GM18951 (cell line): ENCODE data around the gene CEBPA.

Source experiments
- POLR2A ChIP-seq: IDR thresholded peaks from 4 replicates; pipeline ENCODE4 v1.6.1; 2011; ENCODE audit warnings: mild to moderate bottlenecking; ENCODE audit not compliant: insufficient read length, insufficient read depth; ENCODE audit errors: extremely low read depth
- in situ Hi-C: fragments of 300-500 bp; cut with MboI; formaldehyde crosslinking; loops from one replicate; pipeline ENCODE4 v1.12.0; 2022; ENCODE audit warnings: low sequenced_read_pairs, mixed read lengths, inconsistent platforms; ENCODE audit not compliant: unreplicated experiment

The CEBPA gene

DNA sequence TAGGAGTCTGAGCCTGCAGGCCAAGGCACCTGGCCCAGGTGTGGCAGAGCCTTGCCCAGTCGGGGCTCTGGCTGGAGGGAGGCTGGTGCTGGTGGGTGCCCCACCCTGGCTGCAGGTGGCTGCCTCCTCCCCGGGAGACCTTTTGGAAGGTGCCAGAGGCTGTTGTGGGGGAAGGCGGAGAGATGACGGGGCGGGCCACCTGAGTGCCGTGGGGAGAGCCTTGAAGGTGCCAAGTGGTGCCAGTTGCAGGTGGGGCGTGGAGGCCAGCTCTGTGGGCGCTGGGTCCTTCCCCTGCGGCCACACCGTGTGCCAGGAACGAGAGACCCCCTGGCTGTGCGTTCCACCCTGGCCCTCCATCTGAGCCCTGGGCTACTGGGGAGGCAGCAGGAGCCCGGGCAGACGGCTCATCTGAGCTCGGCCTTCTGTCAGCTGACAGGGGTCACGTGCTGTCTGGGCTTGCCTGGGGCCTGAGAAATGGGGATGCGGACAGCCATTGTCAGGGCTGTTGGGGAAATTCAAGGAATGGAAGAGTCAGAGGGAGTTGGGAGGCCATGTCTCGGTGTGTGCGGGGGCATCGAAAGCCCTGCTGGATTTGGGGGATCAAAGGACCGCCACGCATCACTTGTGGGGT is 20.9 kb downstream of the CEBPA start:
- in situ Hi-C loops, result no loop called here
- no peak for TF ChIP-seq POLR2A

DNA sequence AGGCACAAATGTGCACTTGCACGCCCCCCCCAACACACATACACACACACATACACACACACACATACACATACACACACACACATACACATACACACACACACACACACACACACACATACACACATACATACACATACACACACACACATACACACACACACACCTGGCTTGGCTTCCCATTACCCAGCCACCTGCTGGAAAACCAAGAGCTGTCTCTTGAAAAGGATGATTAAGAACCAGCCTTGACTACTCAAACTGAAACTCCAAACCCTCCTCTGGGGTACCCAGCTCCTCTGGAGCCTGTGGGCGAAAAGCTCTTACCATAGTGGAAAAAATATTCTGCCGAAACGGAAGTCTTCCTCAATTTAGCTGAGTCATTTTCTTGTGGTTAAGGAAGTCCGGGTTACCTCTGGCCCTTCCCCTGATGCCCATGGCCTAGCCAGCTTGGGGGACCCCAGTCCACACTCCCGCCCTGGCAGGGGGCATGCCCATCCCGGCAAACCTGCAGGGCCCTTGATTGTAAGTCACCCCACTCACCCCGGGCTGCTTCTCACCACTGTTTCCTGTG is 21.9 kb downstream of the CEBPA start:
- in situ Hi-C loops, result no loop called here
- TF ChIP-seq POLR2A, result no peak

DNA sequence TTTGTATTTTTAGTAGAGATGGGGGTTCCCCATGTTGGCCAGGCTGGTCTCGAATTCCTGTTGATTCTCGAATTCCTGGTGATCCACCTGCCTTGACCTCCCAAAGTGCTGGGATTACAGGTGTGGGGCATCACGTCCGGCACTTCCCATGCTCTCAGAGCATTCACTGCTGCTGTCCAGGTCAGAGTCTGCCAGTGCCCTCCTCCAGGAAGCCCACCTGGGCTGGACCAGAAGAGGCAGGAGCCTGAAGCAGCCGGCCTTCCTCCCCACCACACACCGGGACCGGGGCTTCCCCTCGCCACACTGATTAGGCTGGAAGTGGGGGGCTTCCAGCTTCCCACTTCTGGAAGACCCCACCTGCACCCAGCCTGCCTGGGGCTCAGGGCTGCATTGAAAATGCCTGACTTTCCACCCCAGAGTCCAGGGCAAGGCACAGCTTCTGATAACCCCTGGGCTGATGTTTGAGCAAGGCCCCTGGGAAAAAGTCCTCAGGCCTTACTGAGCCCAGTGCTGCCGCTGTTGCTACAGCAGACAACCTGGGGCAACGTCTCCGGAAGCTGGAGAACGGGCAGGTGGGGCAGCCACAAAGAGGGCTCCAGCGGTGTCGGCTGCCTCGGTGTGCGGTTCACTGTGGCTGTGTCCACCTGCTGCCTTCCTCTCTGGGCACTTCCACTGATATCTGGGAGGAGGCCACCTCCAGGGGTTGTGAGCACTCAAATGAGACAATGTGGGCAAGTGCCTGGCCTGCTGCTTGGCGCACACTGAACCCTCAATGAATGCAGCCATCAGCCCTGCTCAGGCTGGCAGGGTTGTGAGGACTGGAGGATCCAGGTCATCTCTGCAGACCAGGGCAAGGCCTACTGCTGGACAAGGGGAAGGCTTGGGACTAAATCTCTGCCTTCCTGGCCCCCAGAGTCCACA is 22.6 kb downstream of the CEBPA start:
- in situ Hi-C loops, result no loop called here
- TF ChIP-seq POLR2A, result no peak

DNA sequence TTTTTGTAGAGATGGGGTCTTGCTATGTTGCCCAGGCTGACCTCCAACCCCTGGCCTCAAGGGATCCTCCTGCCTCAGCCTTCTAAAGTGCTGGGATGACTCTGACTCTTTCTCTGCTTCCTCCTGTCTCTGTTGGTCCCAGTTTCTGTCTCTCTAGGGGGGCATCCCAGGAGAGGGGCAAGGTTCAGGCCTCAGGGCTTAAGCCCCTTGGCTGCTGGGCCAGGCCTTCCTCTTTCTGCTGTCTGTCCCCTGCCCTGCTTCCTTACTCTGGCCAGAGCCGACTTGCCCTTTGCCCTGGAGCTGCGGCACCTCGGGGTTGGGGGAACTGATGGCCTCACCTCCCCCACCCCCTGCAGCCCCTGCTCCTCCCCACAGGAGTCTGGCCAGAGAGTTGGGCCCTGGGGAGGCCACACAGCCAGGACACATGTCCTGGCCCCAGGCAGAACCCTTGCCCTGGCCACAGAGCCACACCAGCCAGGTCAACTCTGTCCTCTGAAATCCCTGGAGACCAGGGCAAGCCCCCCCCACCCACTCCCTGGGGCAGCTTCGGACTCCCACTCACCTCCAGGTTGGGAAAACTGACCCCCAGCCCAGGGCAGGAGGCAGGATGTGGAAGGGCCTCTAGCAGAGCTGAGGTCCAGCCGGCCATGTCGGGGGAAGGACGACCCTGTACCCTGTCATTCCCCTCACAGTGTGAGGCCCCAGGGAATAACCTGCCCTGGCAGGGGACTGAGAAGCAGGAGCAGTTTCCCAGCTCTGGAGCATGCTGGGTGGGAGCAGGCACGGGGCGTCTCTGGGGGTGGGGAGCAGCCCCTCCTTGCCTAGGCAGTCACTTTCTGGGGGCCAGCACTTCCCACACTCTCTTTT is 23.7 kb downstream of the CEBPA start:
- TF ChIP-seq POLR2A, result no peak
- in situ Hi-C loops, result no loop called here

DNA sequence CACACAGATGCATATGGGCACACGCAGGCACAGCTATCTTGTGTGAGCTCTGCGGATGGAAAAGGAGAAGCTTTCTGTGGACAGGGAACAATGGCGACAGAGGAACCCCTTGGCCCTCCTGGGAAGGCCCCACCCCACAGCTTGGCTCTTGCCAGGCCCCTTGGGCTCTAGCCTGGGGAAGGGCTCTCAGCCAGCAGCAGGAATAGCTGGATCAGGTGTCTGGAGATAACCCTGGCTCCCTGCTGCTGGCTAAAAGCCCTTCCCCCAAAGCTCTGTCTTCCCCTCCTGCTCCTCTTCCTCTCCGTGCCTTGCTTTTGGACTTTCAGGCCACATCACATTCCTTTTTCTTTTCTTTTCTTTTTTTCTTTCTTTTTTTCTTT is 24.3 kb downstream of the CEBPA start:
- in situ Hi-C loops, result no loop called here
- no peak for TF ChIP-seq POLR2A

DNA sequence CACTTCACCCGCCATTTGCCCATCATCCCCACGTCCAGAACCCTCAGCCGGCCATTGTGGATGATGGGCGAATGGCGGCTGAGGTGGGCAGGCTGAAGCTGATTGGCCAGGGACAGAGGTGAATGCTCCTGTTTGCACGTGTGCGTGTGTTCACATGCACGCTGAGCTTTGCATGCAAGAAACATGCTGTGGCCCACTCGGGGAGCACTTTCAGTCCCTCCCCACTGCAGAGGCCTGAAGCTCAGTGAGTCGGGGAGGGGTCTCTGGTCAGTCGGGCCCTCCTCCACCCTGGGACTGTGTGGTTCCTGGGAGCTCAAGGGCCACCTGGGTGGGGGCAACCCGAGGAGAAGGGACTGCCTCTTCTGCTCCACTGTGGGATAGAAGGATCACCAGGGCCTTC is 24.9 kb downstream of the CEBPA start:
- TF ChIP-seq POLR2A, result no peak
- in situ Hi-C loops, result no loop called here

DNA sequence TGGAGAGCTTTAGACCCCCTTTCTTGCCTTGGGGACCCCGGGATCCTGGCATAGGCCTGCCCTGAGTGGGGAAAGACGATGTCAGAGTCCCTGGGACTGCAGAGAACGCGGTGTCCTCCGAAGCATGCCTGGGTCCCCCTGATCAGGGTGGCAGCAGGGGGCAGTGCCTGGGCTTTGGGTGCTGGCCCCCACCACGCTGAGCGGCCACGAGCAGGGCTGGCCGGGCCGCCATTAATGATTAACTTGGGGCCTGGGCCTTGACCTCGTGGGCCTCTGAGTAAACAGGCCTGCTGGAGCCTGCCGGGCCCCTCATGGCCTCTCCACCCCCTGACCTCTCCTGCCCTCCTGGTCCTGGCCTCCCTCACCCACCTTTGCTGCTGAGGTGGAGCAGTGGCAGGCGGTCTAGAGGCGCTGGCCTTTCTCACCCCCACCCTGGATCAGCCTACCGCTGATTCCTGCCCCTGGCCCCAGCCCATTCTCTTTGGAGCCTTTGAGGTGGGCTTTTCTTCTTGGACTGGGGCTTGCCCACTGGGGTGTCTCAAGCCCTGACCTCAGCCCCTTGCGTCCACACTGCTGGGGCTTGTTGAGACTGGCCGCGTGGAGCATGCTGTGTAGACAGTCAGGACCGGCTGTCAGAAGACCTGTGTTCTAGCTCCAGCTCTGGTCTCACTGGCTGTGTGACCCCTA is 26.3 kb downstream of the CEBPA start:
- in situ Hi-C loops, result no loop called here
- TF ChIP-seq POLR2A, result no peak

DNA sequence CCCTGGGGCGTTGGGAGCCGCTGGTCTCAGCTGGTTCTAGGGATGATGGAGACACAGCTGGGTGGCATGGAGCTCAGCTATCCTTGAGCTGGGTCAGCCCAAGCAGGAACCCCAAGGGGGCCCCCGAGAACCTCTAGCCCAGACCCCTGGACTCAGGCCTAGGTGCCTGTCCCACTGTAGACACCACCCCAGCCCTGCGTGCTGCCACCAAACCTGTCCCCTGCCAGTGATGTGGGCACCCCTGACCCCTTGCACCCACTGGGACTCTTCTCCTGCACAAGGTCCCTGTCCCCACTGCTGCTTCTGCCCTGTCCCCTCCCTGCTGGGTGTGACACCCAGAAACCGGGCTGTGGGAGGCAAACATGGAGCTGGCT is 26.8 kb downstream of the CEBPA start:
- in situ Hi-C loops, result no loop called here
- TF ChIP-seq POLR2A, result no peak

DNA sequence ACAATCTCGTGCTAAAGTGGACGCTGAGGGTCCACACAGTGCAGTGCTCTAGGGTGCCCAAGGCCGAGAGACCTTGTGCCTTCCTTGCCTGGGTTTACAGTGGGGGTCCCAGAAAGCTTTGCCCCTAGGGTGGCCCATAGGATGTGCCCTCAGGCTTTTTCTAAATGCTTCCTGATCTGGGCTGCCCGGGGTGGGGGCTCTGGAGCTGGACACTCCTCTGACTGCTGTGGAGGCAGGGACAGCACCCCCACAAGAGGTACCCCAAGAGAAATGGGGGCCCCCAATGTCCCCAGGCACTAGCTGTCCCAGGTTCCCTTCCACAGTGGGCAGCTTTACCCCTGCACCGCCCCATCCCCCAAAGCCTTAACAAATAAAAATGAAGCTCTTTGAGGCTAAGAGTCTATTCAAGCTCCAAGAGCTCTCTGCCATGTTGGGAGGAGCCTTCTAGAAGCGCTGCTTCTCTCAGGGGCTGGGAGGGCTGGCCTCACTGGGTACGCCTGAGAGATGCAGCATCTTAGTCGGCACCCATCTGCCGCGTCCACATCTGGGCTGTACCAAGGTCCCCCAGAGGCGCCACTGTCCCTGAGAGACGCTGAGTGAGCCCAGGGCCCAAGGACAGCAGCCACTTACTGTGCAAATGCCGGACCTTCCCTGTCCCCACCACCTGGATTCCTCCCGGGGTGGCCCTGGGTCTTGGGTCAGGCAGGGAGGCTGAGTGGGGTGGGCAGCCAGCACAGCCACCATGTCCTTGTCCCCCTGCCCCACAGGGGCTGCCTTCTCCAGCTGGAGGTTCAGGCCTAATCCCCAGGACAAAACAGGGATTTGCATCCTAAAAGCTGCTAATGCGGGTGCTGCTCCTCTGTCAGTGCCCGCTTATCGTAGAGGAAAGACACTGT is 27.4 kb downstream of the CEBPA start:
- no peak for TF ChIP-seq POLR2A
- in situ Hi-C loops, result no loop called here

DNA sequence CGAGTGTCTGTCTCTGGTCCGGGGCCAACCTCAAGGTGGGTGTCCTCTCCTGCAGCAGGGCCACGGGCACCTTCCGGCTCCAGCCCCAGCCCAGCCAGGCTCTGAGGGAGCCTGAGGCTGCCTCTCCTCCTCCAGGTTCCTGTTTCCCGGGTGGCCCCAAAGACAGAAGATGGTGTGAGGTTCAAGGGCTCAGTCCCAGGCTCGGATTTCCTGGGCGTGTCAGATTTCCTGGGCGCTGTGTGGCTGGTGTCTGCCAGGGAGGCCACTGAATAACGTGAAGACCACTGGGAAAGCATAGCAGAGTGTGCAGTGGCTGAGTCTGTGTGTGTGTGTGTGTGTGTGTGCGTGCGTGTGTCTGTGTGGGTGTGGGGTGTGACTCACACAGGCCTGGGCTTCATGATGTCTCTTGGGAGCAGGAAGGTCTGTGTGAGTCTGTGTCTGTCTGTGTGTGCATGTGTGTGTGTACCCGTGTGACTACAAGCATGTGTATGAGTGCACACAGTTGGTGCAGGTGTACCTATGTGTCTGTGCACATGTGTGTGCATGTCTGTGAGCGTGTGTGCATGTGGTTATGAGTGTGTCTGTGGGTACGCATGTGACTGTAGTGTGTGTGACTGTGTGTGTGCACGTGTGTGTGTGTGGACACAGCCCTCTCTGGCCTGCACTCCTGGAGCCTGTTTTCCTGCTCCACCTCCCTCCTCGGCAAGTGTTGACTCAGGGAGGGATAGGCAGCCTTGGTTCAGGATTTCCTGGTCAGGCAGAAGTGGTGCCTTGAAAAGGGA is 28.3 kb downstream of the CEBPA start:
- TF ChIP-seq POLR2A, result no peak
- in situ Hi-C loops, result no loop called here
